ENCODE data around the gene STK25. TPM values are rescaled to one million over a fixed set of nuclear protein-coding genes. Genes with fewer than 3 reads are reported as not detected.

The STK25 gene
- polyA plus RNA-seq, 3 donors, result 62.7 to 215 (median 69.5) TPM

- Histone ChIP-seq H3K27me3 (ENCODE audit: control insufficient read depth in 2 of 2, insufficient read depth in 2 of 2, low read length in 2 of 2) (peaks cover 25 to 78% of the 10 kb centered on the region in 2 donors), H3K4me3 (replicated peaks in 1 of 3; ENCODE audit: low read depth in 2 of 3, low read length in 3 of 3) (no peak overlapping the region), H3K79me2 (ENCODE audit: insufficient read depth, low read length) (no peaks in the 10 kb centered on the region), H3K9ac (ENCODE audit: insufficient read depth, low read length, poor library complexity, severe bottlenecking) (no peak overlapping the region), H3K4me1 (ENCODE audit: control insufficient read depth in 1 of 2, insufficient read depth in 2 of 2, low read length in 2 of 2) (no peaks in the 10 kb centered on the region), H3K27ac (ENCODE audit: low read depth in 1 of 2, low read length in 2 of 2) (no peak overlapping the region), H2AFZ (ENCODE audit: insufficient read depth, low read depth, low read length, poor library complexity, severe bottlenecking) (no peak overlapping the region), H4K20me1 (ENCODE audit: insufficient read depth, low read length) (no peaks in the 10 kb centered on the region), H3K36me3 (replicated peaks in 1 of 2; ENCODE audit: control insufficient read depth in 1 of 2, insufficient read depth in 2 of 2, low read length in 2 of 2) (no peaks in the 10 kb centered on the region), H3K9me3 (replicated peaks in 1 of 2; ENCODE audit: control insufficient read depth in 1 of 2, insufficient read depth in 1 of 2, low read length in 2 of 2) (no peaks in the 10 kb centered on the region), H3K4me2 (replicated peaks; ENCODE audit: extremely low read depth, low read length, poor library complexity, severe bottlenecking) (no peak overlapping the region)
- Mint-ChIP-seq H3K4me3 (peak overlapping the region in 1 of 2 donors; percentile 28), H3K36me3 (no peaks in the 10 kb centered on the region), H3K9me3 (peaks cover 0 to 7% (median 0%) of the 10 kb centered on the region in 7 donors), H3K4me1 (peaks cover 2% of the 10 kb centered on the region), H3K27ac (no peak overlapping the region), H3K27me3 (ENCODE audit: low read depth in 3 of 3) (peaks cover 71 to 89% (median 87%) of the 10 kb centered on the region in 3 donors)
- no peak for TF ChIP-seq CTCF (IDR thresholded peaks at IDR 0.05)
- intact Hi-C loops (cut with micrococcal nuclease), result no loop called here
- DNase-seq, result no peak
- 95% methylated on average over 12 of the region's 13 CpGs for WGBS (ENCODE audit: insufficient coverage)
Measured at GRCh38 chr2:241459520-241459919, 48.9 kb downstream of the STK25 start.

GRCh38 chr2:241458687-241459086, 49.7 kb downstream of the STK25 start:
- no peak for TF ChIP-seq CTCF (IDR thresholded peaks at IDR 0.05)
- Histone ChIP-seq H2AFZ (ENCODE audit: insufficient read depth, low read depth, low read length, poor library complexity, severe bottlenecking) (no peak overlapping the region), H3K4me3 (replicated peaks in 1 of 3; ENCODE audit: low read depth in 2 of 3, low read length in 3 of 3) (no peak overlapping the region), H3K27ac (ENCODE audit: low read depth in 1 of 2, low read length in 2 of 2) (no peak overlapping the region), H3K9me3 (replicated peaks in 1 of 2; ENCODE audit: control insufficient read depth in 1 of 2, insufficient read depth in 1 of 2, low read length in 2 of 2) (no peaks in the 10 kb centered on the region), H3K9ac (ENCODE audit: insufficient read depth, low read length, poor library complexity, severe bottlenecking) (no peak overlapping the region), H3K4me2 (replicated peaks; ENCODE audit: extremely low read depth, low read length, poor library complexity, severe bottlenecking) (no peak overlapping the region), H4K20me1 (ENCODE audit: insufficient read depth, low read length) (no peaks in the 10 kb centered on the region), H3K4me1 (ENCODE audit: control insufficient read depth in 1 of 2, insufficient read depth in 2 of 2, low read length in 2 of 2) (no peaks in the 10 kb centered on the region), H3K79me2 (ENCODE audit: insufficient read depth, low read length) (no peaks in the 10 kb centered on the region), H3K36me3 (replicated peaks in 1 of 2; ENCODE audit: control insufficient read depth in 1 of 2, insufficient read depth in 2 of 2, low read length in 2 of 2) (no peaks in the 10 kb centered on the region), H3K27me3 (ENCODE audit: control insufficient read depth in 2 of 2, insufficient read depth in 2 of 2, low read length in 2 of 2) (peaks cover 32 to 80% of the 10 kb centered on the region in 2 donors)
- intact Hi-C loops (cut with micrococcal nuclease), result no loop called here
- Mint-ChIP-seq H3K4me1 (peaks cover 2% of the 10 kb centered on the region), H3K27ac (no peak overlapping the region), H3K27me3 (ENCODE audit: low read depth in 3 of 3) (peaks cover 75 to 89% (median 88%) of the 10 kb centered on the region in 3 donors), H3K9me3 (peaks cover 0 to 7% (median 0%) of the 10 kb centered on the region in 7 donors), H3K36me3 (no peaks in the 10 kb centered on the region), H3K4me3 (no peak overlapping the region)
- WGBS (ENCODE audit: insufficient coverage), result 96% methylated on average over 4 of the region's 5 CpGs
- no peak for DNase-seq

Data from CD14-positive monocyte (primary cell).